ENCODE data around the gene ITGA11.
A peak's percentile ranks its signal among the peaks of the same experiment; 100 is the strongest.

ITGA11 gene

GRCh38 chr15:68396068-68396467, 35.9 kb downstream of the ITGA11 start:
- TF ChIP-seq SPI1 (IDR thresholded peaks at IDR 0.05; ENCODE audit: borderline replicate concordance, low read depth) (no peak), CTCF (IDR thresholded peaks at IDR 0.05; ENCODE audit: insufficient read depth, low read length) (no peak), GABPA (IDR thresholded peaks at IDR 0.05; ENCODE audit: low read depth) (no peak), POLR2AphosphoS5 (IDR thresholded peaks at IDR 0.05; ENCODE audit: low read depth) (no peak), REST (IDR thresholded peaks at IDR 0.05; ENCODE audit: insufficient replicate concordance, low read depth) (no peak)
- H3K27me3 ChIP-seq (ENCODE audit: insufficient read depth, poor library complexity, severe bottlenecking): no peaks in the 10 kb centered on the region
- no peak for DNase-seq (ENCODE audit: low read depth in 1 of 2, low spot score in 1 of 2)
- H3K27ac ChIP-seq (replicated peaks): no peak overlapping the region
- H3K4me3 ChIP-seq (replicated peaks; ENCODE audit: insufficient read depth, low read length): no peak overlapping the region

GRCh38 chr15:68391121-68391520, 40.8 kb downstream of the ITGA11 start:
- TF ChIP-seq POLR2AphosphoS5 (IDR thresholded peaks at IDR 0.05; ENCODE audit: low read depth) (no peak), CTCF (IDR thresholded peaks at IDR 0.05; ENCODE audit: insufficient read depth, low read length) (no peak), REST (IDR thresholded peaks at IDR 0.05; ENCODE audit: insufficient replicate concordance, low read depth) (no peak), GABPA (IDR thresholded peaks at IDR 0.05; ENCODE audit: low read depth) (no peak), SPI1 (IDR thresholded peaks at IDR 0.05; ENCODE audit: borderline replicate concordance, low read depth) (no peak)
- peaks cover 7% of the 10 kb centered on the region for H3K27me3 ChIP-seq (ENCODE audit: insufficient read depth, poor library complexity, severe bottlenecking)
- DNase-seq (ENCODE audit: low read depth in 1 of 2, low spot score in 1 of 2): no peak

GRCh38 chr15:68389936-68390817, 41.8 kb downstream of the ITGA11 start:
- Histone ChIP-seq H3K4me3 (replicated peaks; ENCODE audit: insufficient read depth, low read length) (no peak overlapping the region), H3K27me3 (ENCODE audit: insufficient read depth, poor library complexity, severe bottlenecking) (peaks cover 7% of the 10 kb centered on the region), H3K27ac (replicated peaks) (no peak overlapping the region)
- TF ChIP-seq SPI1 (IDR thresholded peaks at IDR 0.05; ENCODE audit: borderline replicate concordance, low read depth) (no peak; the same call in 1 of the 2 replicates), REST (IDR thresholded peaks at IDR 0.05; ENCODE audit: insufficient replicate concordance, low read depth) (no peak), GABPA (IDR thresholded peaks at IDR 0.05; ENCODE audit: low read depth) (no peak), POLR2AphosphoS5 (IDR thresholded peaks at IDR 0.05; ENCODE audit: low read depth) (no peak), CTCF (IDR thresholded peaks at IDR 0.05; ENCODE audit: insufficient read depth, low read length) (no peak)
- peak in 1 of 2 experiments; percentile 69 for DNase-seq (ENCODE audit: low read depth in 1 of 2, low spot score in 1 of 2)

More at GRCh38 chr15:68391121-68391520, 40.8 kb downstream of the ITGA11 start:
- no peak overlapping the region for H3K27ac ChIP-seq (replicated peaks)
- H3K4me3 ChIP-seq (replicated peaks; ENCODE audit: insufficient read depth, low read length): no peak overlapping the region

Data from HL-60 (cell line).